ENCODE results near the gene BABAM2.

The BABAM2 gene

DNA sequence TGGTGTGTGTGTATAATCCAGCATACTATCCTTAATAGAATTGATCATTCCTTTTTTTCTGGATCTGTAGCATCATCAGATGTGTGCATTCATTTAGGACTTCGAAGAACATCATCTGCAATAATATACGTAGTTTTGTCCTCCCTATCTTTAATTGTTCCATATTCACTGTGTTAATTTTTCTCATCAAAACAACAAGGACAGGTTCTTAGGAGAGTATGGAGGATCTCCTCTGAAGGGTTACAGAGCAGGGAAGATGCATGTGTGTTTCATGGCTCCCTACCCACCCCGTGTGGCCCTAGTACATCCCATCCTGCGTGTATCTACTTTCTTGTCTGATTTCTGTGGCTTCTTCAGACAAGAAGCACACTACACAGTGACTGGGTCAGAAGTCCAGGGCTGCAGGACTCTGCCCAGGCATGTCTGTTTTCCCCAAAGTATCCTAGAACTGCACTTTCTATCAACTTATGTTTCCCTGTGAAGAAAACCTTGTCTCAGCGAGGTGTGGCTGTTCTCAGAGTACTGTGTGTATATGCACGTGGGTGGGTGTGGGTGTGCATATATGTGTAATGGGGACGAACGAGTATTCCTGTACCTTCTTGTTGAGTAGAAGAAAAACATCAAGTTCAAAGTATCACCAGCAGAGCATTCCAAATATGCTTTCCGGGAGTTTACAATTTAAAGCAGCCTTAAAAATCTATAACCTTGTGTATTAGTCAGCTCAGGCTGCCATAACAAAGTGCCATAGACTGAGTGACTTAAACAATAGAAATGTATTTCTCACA, 281.8 kb downstream of the BABAM2 start:
- DNase-seq = no peak

DNA sequence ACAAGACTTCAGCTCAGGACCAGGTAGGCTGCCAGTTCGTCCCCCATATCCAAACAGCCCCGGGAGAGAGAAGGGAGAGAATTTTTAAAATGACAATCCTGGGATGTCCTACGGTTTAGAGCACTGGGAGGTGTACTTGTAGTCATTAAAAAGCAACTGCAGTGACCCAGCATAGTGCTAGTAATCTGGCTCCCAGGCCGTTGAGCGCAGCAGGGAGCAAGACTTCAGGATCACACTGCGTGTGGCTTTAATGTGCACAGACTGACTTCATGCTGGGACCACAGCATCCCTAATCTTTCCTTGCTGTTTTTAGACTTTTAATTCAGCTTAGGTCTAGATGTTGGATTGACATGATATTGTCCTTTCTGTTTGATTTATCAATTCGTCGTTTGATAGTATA, 282.8 kb downstream of the BABAM2 start:
- no peak for DNase-seq

DNA sequence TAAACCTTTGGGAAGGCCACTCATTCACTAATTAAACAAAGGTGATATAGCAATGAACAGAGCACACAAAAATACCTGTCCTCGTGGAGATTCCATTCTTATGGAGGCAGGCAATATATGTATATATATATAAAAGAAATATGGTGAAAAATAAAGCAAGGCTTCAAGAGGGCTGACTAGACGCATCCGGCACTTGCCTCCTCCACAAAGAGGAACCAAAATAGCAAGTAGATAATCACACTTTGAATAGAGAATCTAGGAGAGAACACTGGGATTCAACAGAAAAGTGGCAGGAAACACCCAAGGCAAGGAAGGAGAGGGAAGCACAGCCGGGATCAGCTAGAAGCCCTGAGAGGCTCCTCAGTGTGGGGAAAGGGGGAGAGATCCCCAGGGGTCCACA, 283.7 kb downstream of the BABAM2 start:
- DNase-seq = no peak

DNA sequence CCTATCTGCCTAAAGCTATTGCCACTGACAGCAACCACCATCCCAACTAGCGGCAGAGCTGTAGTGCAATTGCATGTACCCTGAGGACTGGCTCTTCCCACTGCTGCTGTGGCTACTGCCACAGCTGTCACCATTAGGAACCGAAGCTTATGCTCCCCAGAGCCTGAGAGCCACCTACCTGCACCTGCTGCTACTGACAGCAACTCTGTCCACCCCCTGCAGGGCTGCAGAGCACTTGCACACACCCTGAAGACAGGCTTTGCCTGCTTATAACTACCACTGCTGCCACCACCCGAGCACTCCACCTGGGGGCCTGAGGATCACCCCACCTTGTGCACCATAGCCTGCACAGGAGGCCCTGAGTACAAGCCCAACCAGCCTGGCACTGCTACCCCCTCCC, 284.5 kb downstream of the BABAM2 start:
- DNase-seq = no peak

DNA sequence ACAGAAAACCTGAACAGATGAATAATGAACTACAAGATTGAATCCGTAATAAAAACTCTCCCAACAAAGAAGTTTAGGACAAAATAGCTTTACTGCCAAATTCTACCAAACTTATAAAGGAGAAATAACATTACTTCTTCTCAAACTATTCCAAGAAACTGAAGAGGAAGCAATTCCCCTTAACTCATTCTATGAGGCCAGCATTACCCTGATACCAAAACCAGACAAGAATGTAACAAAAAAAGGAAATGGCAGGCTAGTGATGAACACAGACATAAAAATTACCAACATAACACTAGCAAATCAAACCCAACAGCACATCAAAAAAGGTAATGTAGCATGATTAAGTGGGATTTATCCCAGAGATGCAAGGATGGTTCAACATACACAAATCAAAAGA, 288.4 kb downstream of the BABAM2 start:
- no peak for DNase-seq

DNA sequence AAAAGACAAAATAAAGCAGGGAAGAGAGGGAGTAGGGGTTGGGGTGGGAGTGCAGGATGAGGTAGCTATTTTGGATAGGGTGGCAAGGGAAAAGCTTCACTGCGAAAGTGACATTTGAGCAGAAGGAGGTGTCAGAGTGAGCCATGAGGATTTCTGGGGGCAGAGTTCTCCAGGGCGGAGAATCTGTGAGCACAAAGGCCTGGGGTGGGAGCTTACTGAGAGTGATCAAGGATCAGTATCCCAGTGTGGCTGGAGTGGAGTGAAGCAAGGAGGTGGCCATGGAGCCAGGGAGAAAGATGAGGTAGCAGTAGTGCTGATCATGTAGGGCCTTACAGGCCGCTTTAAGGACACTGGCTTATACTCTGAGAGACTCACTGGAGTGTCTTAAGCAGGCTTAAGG, 291.3 kb downstream of the BABAM2 start:
- no peak for DNase-seq

DNA sequence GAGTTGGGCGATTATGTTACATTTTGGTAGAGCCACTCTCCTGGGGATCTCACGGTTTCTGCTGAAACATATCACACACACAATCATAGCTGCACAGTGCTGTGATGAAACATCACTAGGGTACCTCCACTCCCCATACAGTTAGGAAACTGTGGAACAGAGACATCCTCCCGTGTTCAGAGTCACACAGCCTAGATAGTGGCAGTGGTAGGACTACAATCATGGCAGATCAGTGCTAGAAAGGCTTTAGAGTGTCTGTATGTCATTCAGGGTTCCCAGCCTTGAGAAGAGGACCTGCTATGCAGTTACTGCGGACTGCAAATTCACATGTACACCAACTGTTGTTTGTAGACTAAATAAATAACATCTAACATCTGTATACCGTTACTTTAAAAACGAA, 291.8 kb downstream of the BABAM2 start:
- DNase-seq = no peak

DNA sequence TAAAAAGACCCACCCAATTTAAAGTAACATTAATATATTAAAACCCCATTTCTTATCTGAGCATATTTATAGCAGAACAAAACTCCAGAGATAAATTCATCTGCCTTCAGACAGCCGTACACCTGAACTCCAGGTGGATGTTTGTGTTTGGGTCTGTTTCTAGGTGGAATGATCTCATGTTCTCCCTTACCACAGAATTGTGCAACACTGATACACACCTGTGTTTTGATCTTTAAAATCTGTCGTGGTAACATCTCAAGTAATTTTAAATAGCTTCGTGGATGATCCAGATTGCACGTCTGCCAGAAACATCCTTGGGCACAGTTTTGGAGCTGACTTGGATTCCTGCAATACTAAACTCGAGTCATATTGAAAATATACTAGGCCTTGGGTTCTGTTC, 294.6 kb downstream of the BABAM2 start:
- no peak for DNase-seq

DNA sequence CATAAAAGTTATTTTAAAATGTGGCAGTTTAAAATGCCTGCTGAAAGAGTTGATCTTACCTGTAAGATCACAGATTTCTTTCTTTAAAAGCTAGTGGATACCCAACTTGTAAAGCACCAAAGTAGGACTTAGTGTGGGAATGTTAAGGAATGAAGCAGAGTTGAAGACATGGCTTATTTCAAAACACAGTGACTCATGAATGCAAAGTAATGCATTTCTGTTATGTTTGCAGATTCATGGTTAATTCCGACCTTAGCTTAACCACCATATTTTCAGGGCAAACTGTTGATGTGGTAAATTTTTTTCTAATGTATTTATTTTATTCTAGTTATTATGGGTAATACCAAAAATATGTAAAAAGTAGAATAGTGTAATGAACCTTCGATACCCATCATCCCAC, 295.4 kb downstream of the BABAM2 start:
- no peak for DNase-seq

DNA sequence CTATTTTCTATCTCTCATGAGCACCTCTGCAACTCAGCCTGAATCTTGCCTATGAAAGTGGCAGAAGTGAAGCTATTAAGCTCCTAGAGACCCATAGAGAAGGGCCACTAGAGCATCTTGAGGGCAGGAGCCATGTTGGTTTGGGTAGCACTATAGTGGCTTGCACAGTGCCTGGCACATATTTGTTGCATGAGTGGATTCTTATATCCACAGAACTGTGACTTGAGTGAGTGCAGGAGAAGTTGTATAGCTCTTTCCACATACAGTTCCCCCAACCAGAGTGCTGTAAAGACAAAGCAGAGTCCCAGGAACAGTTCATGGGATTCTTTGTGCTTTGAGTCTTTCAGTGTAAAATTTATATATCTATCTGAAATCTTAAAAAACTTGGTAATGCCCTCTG, 296.7 kb downstream of the BABAM2 start:
- DNase-seq = no peak

DNA sequence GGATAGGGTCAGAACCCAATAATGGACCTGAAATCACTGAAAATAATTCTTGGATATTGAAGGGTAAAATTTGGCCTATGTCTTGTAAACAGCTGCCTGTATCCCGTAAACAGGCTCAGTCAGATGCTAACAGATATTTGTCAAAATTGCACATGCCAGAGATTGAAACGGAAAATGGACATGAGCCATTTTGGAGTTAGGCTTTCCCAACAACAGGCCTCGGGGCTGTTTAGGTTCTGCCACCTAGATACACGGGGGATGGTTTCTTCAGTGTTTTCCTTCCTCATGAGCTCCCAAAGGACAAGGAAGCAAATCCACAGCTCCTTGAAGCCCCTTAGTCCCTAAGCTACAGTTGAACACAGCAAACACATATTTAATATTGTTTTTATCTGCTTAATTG, 297.9 kb downstream of the BABAM2 start:
- no peak for DNase-seq

DNA sequence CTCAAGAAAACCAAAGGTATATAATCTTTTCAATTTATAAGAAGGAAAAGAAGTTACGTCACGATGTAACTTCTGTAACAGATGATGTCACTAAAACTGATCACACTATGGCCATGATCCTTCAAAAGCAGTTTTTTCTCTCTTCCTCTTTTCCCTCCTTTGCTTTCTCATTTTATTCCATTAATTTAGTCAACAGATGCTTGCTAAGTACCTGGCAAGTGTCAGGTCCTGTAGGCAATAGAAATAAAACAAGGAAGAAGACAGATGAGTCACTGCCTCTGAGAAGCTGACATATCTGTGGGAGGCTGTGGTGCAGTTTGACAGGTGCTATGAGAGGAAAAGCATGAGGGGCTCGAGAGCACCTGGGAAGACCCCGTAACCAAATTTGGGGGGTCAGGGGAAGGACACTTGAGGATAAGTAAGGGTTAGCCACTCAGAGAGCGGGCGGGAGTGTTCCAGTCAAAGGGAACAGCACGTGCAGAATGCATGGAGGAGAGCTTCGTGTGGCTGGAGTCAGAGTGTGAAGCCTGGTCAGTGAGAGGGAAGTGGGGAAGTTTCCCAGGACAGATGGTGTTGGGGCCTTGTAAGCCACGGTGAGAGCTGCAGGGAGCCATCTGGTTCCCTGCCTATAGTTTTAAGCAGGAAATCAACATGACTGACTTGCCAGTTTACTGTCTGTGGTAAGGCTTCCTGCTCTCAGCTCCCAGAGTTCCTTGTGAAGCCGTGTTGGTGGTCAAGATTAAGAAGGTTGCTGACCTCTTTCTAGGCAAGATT, 303.3 kb downstream of the BABAM2 start:
- no peak for DNase-seq

DNA sequence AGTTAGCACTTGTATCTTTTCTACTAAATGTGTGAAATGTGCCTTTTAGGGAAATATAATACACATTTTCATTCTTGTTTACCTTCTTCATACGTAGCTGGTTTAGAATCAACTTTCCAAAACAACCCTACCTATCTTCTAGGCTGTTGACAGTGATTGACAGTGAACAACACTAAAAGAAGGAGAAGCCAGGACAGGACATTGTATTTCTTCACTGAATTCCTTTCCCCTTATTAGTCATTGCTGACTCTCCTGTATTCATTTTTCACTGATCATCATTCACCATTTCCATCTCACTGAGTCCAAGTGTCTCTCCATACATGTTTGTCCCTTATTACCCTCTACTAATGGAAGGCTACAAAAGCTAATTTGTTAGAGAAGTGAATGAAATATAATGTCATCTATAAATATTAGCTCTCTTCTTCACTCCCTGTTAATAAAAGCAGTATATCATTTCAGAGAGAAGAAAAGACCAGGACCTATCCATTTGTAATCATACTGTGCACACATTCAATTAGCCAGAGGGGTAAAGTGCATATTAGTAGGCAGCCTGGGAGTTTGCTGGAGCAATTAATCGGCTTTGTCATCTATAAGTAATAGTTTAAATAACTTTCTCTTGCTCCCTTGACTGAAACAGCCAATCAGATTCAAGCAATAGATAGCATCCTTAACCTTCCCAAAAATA, 309.6 kb downstream of the BABAM2 start:
- no peak for DNase-seq

DNA sequence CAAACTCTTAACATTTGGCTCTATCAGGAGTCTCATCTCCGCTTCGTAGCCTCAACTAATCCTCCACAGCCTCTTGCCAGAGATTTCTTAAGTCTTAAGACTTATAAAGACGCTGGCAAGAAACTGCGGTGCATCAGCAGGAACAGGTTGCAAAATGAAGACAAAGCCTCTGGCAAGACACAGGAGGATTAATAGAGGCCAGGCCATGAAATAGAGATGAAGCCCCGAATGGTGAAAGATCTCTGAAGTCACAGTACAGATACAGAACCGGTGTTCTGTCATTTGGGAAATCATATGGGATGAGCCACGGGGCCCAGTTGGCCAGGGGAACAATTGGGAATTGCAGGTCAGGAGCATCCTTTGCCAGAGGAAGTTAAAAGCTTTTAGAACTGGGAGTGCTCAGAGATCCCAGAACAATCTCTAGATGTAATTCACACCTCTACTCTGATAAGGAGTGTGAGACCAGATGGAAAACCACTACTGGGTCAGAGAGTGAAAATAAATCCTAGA, 311.2 kb downstream of the BABAM2 start:
- DNase-seq = no peak

DNA sequence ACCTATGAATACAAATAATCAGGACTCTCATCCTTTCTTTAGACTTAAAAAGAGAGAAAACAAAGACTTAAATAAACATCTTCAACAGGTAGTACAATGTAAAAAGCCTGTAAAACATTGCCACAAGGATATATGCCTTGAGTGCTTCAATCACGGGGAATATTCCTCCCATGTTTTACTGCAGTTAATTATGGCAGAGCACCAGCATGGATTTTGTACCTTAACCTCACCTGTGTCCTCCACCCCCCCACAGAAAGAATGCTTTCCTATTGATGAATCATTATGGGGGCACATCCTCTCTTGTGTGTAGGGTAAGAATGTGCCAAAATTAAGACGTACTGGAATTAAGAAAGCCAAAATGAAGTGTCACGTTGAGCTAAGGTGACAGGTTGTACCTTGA, 312.2 kb downstream of the BABAM2 start:
- DNase-seq = no peak

DNA sequence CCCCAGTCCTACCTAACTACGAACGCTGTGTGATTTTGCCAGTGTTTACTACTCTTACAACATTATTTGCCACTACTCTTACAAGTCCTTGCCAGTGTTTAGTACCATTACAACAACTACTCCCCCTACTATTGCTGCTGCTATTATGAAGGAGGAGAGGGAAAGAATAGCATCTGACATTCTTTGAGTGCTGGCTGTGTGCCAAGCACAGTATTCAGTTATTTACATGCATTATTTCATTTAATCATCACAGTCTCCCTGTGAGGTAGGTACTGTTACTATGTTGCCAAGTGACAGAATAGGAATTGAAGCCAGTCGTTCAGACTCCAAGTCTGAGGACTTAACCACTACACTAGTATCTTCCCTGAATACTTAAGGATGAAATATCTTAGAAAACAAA, 316.2 kb downstream of the BABAM2 start:
- DNase-seq = no peak

DNA sequence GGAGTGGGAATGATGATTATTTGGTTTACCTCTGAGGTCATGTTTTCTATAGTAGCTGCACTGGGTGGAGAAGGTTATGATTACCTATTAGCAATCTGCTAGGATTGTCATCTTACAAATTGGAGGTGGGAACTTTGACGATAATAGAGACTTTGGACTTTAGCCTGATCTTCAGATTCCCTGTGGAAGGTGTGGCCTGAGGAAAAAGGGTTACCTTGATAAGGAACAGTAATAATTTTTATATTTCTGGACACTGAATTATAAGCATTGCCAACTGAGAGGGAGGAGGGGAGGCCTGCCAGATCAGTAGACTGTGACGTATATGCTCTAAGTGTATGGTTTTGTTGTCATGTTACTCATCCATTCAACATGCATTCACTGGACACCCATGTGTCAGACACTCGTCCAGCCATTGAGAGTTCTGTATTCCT, 318.7 kb downstream of the BABAM2 start:
- DNase-seq = no peak

DNA sequence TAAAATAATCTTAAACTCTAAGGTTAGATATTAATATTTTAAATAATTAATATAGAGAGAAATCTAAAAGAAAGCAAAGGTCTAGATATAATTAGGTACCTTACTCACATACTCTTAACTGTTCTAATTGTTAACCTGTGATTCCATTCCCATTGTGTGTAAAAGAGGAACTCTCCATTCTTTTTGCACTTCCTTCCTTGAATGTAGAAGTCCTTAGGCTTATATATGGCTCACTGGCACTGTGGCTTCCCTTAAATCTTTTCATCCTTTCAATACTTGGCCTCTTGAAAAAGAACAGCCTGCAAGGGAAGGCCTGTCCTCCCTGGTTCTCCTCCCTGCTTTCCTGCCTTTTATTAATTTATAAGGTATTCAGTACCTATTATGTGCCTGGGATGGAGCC, 319.3 kb downstream of the BABAM2 start:
- DNase-seq = no peak

DNA sequence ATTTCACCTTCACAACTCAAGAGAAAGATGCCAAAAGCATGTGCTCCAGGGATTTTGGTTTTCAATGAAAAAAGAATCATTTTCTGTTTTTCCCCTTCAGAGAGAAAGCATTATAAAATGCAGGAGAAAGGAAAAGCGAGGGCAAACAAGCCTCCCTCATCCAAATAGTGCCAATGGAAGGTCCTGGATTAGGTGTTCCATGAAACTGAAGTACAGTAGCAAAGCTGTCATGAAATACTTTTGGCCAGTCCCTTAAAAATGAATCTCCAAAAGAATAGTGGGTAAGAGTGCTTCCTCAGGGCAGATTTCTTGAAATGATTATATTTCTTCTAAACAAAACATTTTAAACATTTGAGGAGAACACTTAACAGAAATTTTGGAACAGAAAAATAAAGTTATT, 320.0 kb downstream of the BABAM2 start:
- DNase-seq = no peak

DNA sequence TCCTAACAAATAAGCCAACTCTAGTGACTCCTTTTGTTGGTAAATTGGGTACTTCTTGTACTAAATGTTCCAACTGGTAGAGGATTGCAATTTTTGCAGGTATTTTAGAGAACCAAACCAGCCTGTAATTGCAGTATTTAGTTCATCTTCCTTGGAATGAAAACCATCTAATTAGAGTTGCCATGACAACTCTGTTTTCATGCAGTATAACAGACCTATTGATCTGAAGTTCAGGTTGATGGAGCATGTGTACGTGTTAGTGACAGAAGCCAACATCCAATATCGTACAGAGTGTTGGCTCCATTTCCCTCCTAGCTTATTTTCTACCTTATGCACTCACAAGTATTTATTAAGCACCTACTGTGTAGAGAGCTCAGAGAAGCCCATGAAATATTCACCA, 325.8 kb downstream of the BABAM2 start:
- DNase-seq = no peak

DNA sequence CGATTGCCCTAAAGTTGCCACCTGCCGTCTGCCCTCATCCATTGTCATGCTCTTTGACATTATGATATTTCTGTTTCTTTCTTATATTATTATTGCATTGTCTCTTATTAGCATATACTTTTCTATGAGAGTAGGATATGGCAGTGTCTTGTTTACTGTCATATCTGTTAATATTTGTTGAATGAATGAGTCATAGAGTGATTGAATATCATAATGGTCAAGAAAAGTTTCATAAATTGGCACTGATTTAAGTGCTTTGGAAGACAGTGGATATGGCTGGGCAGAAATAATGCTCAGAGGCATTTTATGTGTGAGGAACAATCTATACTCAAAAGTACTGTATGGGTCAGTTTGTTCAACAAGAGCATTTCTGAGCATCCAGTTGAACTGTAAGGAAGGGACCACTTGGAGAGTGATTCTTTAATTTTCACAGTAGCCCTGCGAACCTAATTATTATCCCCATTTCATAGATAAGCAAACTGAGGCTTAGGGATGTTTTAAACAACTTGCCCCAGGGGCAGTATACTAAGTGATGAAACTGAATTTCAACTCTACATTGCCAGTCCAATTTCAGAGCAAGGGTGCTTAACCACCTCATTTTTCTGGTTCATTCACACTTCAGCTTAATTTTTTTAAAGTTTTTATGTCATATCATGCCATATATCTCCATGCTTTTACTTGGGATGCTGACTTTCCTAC, 326.7 kb downstream of the BABAM2 start:
- no peak for DNase-seq

DNA sequence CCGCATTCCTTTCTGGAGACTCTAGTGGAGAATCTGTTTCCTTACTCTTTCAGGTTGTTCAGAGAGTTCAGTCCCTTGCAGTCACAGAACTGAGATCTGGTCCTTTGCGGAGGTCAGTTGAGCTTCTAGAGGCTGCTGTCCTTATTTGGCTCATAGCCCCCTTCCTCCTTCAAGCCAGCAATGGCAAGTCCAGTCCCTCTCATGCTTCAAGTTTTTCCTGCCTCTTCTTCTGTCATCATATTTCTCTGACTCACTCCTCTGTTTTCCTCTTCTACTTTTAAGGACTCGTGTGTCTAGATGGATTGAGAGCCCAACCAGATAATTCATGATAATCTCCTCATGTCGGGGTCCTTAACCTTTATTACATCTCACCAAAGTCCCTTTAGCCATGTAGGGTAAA, 328.6 kb downstream of the BABAM2 start:
- DNase-seq = no peak

DNA sequence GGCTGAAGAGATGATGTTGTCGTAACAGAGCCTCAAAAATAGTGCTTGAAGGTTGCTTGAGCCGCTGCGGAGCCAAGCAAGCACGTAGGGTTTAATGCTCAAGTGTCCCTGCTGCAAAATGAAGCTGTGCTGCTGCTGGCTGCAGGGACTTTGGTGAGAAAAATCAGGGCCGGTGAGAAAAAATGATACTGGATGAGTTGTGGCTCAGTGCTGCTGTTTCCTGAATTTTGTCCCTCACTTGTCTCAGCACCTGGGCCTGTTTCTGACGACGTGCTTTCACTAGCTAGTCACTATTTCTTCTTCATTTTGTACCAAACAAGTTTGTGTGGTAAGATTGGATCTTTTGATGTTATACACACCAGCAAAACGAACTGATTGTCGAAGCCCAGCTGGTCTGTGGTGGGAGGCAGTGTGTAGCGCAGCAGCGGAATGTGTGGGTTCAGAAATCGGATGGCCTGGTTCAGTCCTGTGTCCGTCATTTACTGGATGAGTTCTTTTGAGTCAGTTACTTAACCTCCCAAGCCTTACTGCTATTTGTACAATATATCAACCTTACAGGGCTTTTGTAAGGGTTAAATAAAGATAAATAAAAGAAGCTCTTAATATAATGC, 329.3 kb downstream of the BABAM2 start:
- no peak for DNase-seq
